ENCODE measurements around the gene SH3GL3. TPM values are rescaled to one million over a fixed set of nuclear protein-coding genes. Genes with fewer than 3 reads are reported as not detected.

The SH3GL3 gene
- total and polyA plus RNA-seq, 2 of the 4 experiments (the other 2 are of a cell fraction), result not detected

- no peaks in the 10 kb centered on the region for H3K4me1 ChIP-seq (ENCODE audit: control insufficient read depth, insufficient read depth, low read length)
- H3K14ac ChIP-seq (replicated peaks; ENCODE audit: low read depth, low read length), result no peak overlapping the region
- no peaks in the 10 kb centered on the region for H3K27me3 ChIP-seq (ENCODE audit: control insufficient read depth, insufficient read depth, low read length)
- no peak overlapping the region for H2BK5ac ChIP-seq (ENCODE audit: low read depth, low read length, poor library complexity, severe bottlenecking)
- H2BK15ac ChIP-seq (ENCODE audit: low read depth, low read length), result no peak overlapping the region
- no CpG with 5 or more reads among the region's 4 CpGs for WGBS, 2 experiments (ENCODE audit: extremely low coverage in 2 of 2, insufficient read length in 1 of 2)
- H4K91ac ChIP-seq (ENCODE audit: insufficient read depth, low read depth, low read length), result no peak overlapping the region
- H3K4ac ChIP-seq (ENCODE audit: low read depth, low read length), result no peak overlapping the region
- H3K18ac ChIP-seq (ENCODE audit: low read depth, low read length), result no peak overlapping the region
- ChIA-PET POLR2A (ENCODE audit: unreplicated experiment) (no interaction called here), CTCF (no interaction called here)
- no peak overlapping the region for H3K27ac ChIP-seq (ENCODE audit: insufficient read depth, low read length)
- H3K9me1 ChIP-seq (ENCODE audit: insufficient read depth, low read length), result no peaks in the 10 kb centered on the region
- intact Hi-C loops (cut with micrococcal nuclease), result no loop called here
- dilution Hi-C loops (cut with HindIII; ENCODE audit: low sequenced_read_pairs, unreplicated experiment), result no loop called here
- no peak overlapping the region for H2AK9ac ChIP-seq (replicated peaks; ENCODE audit: low read depth, low read length, poor library complexity)
- DNase-seq, result peak; percentile 7
- no peak overlapping the region for H3K4me3 ChIP-seq (ENCODE audit: insufficient read depth, low read depth, low read length)
- H3K36me3 ChIP-seq (ENCODE audit: control insufficient read depth, insufficient read depth, low read length), result no peaks in the 10 kb centered on the region
- ATAC-seq (ENCODE audit: low read depth), result no peak
- no peaks in the 10 kb centered on the region for H3K79me1 ChIP-seq (ENCODE audit: low read depth in 1 of 2, low read length in 2 of 2)
- H2BK20ac ChIP-seq (ENCODE audit: low read depth, low read length), result no peak overlapping the region
- H2AFZ ChIP-seq (replicated peaks; ENCODE audit: low read length, poor library complexity), result no peak overlapping the region
- H3K4me2 ChIP-seq (ENCODE audit: low read depth, low read length), result no peak overlapping the region
- H4K8ac ChIP-seq (ENCODE audit: low read depth in 2 of 2, low read length in 2 of 2), result no peak overlapping the region
- H3K23ac ChIP-seq (ENCODE audit: low read depth, low read length), result no peak overlapping the region
- H3K56ac ChIP-seq (ENCODE audit: extremely low read depth, insufficient read depth, low read length), result no peak overlapping the region
- TF ChIP-seq FOS (IDR thresholded peaks at IDR 0.05; ENCODE audit: low read depth, low read length) (no peak), MAFK (IDR thresholded peaks at IDR 0.05; ENCODE audit: low read depth, low read length) (no peak), CTCF (conservative IDR thresholded peaks at IDR 0.05; ENCODE audit: low read depth, low read length) (no peak), CEBPB (IDR thresholded peaks at IDR 0.05; ENCODE audit: low read depth, low read length) (no peak), CHD1 (IDR thresholded peaks at IDR 0.05; ENCODE audit: low read depth, low read length) (no peak), BHLHE40 (IDR thresholded peaks at IDR 0.05; ENCODE audit: low read depth, low read length) (no peak), SMC3 (IDR thresholded peaks at IDR 0.05; ENCODE audit: low read depth, low read length) (no peak), RCOR1 (IDR thresholded peaks at IDR 0.05; ENCODE audit: insufficient replicate concordance, low read length) (no peak), RFX5 (IDR thresholded peaks at IDR 0.05; ENCODE audit: low read depth, low read length) (no peak), MAZ (IDR thresholded peaks at IDR 0.05; ENCODE audit: borderline replicate concordance, low read depth, low read length) (no peak), POLR2A (IDR thresholded peaks at IDR 0.05; ENCODE audit: low read depth, low read length) (no peak), MXI1 (IDR thresholded peaks at IDR 0.05; ENCODE audit: borderline replicate concordance, low read depth, low read length) (no peak), RAD21 (IDR thresholded peaks at IDR 0.05; ENCODE audit: low read length) (no peak), NFE2L2 (IDR thresholded peaks at IDR 0.05; ENCODE audit: low read depth, low read length) (no peak)
- TF ChIP-seq, protein P1, sequence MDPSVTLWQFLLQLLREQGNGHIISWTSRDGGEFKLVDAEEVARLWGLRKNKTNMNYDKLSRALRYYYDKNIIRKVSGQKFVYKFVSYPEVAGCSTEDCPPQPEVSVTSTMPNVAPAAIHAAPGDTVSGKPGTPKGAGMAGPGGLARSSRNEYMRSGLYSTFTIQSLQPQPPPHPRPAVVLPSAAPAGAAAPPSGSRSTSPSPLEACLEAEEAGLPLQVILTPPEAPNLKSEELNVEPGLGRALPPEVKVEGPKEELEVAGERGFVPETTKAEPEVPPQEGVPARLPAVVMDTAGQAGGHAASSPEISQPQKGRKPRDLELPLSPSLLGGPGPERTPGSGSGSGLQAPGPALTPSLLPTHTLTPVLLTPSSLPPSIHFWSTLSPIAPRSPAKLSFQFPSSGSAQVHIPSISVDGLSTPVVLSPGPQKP (IDR thresholded peaks at IDR 0.05; ENCODE audit: borderline replicate concordance, low read depth, low read length), result no peak
- TF ChIP-seq, protein P2, sequence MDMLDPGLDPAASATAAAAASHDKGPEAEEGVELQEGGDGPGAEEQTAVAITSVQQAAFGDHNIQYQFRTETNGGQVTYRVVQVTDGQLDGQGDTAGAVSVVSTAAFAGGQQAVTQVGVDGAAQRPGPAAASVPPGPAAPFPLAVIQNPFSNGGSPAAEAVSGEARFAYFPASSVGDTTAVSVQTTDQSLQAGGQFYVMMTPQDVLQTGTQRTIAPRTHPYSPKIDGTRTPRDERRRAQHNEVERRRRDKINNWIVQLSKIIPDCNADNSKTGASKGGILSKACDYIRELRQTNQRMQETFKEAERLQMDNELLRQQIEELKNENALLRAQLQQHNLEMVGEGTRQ (IDR thresholded peaks at IDR 0.05; ENCODE audit: low read depth, low read length), result no peak
- no peaks in the 10 kb centered on the region; the same call in 1 of the 2 replicates for H3K9me3 ChIP-seq (ENCODE audit: control insufficient read depth, insufficient read depth, low read length)
- no peaks in the 10 kb centered on the region for H4K20me1 ChIP-seq (ENCODE audit: insufficient read depth, low read length)
- BruUV-seq (replicated peaks), result no TSS peak
- H2BK120ac ChIP-seq (ENCODE audit: low read depth, low read length), result no peak overlapping the region
- in situ Hi-C loops (cut with MboI; ENCODE audit: low sequenced_read_pairs), result no loop called here
- no peak overlapping the region for H3K9ac ChIP-seq (ENCODE audit: low read depth, low read length)
- H2AK5ac ChIP-seq (ENCODE audit: low read depth, low read length), result no peak overlapping the region
- H4K5ac ChIP-seq (ENCODE audit: low read depth, low read length), result no peak overlapping the region
Observed at GRCh38 chr15:83582381-83582780, 135.2 kb downstream of the SH3GL3 start.
